Activated CD4-positive, alpha-beta T cell treated with anti-CD3 and anti-CD28 coated beads for 1 hour (primary cell): Measurements from ENCODE around the gene KCNB1.

Source experiments
- DNase-seq: peaks from one replicate; pipeline ENCODE4 v3.0.0-alpha.2; 2020

The KCNB1 gene

DNA sequence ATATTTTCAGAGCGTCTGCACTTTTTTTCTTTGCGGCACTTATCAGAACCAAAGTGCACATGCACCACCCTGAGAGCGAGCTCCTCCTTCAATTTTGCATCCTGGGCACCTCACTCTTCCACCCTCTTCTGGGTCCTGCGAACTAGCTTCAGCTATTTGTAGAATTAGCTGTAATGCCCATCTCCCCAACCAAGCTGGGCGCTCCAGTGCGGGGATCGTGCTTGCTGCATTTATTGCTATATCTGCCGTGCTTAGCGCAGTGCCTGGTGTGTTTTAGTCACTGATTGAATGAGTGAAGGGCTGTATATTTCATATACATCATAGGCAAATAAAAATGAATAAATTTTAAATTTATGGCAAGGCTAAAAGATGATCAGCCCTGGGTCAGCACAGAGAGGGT lies 75.8 kb downstream of the KCNB1 start:
- no peak for DNase-seq

DNA sequence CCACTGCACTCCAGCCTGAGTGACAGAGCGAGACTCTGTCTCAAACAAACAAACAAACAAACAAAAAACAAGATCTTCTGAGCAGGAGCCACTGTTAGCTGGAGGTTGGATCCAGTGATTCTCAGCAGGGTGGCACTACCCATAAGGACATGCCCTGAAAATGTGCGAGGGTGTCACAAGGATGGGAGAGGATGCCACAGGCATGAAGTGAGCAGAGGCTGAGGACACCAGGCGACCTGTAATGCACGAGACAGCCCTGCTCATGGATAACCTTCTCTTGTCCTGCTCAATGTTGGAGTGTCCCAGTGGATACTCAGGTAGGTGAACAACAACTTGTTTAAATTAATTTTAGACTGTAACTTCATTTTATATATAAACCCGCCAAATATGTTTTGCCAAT lies 76.8 kb downstream of the KCNB1 start:
- no peak for DNase-seq

DNA sequence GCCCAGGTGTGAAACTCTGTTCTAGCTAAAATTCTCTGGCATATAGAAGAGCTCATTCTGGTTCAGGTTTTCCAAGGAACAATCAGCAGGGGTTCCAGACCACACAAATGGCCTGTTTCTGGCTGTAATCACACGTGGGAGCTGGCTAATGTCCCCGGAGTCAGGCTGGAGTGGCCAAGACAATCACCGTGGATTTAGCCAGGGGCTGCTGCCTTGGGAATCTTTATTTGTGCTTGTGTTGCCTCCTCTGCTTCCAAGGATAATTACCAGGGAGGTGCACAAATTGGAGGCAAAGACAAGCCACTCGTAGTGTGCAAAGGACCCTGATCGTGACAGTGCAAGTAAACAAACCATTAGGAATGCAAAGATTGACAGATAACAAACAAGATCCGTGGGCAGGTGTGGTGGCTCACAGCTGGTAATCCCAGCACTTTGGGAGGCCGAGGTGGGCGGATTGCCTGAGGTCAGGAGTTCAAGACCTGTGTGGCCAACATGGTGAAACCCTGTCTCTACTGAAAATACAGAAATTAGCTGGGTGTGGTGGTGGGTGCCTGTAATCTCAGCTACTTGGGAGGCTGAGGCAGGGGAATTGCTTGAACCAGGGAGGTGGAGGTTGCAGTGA lies 77.3 kb downstream of the KCNB1 start:
- no peak for DNase-seq

DNA sequence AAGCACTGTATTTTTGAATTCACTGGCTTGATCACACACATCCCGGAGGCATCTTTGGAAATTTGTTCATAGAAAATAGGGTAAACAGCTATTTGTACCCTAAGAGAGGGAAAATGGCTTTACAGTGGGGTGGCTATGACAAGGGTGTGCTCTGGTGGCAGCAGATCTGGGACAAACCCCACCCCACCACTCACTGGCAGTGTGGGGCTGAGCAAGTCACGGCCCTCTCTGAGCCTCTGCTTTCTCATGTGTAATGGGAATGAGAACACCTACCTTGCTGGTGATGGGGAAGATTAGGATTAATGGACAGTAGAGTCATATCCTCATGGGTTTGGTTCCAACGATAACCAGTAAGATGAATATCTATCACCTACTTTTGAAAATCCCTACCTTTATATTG lies 78.0 kb downstream of the KCNB1 start:
- DNase-seq, result no peak

DNA sequence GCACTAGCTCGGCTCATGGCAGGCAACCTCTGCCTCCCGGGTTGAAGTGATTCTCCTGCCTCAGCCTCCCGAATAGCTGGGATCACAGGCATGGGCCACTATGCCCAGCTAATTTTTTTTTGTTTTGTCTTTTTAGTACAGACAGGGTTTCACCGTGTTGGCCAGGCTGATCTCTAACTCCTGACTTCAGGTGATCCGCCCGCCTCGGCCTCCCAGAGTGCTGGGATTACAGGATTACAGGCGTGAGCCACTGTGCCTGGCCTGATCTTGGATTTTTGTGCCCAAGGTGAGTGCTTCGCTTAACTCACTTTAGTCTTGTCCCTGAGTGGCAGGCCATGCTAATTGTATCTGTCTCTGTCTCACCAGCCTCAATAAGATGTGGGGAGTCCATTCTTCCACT lies 78.6 kb downstream of the KCNB1 start:
- DNase-seq, result no peak

DNA sequence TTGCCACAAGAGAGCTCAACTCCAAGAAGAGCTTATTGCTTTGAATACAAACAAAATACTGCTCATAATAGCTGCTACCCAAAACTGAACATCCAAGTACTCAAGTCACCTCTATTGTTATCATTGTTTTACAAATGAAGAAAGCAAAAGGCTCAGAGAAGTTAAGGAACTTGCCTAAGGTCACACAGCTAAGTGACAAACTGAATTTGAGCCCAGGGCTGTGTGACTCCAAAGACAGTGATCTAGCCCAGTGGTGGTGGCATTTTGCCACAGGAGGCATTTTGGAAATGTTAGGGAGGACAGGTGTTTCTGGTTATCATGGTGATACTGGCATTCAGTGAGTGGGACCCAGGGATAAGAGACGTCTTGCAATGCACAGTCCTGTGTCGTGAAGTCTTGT lies 79.5 kb downstream of the KCNB1 start:
- DNase-seq, result no peak

DNA sequence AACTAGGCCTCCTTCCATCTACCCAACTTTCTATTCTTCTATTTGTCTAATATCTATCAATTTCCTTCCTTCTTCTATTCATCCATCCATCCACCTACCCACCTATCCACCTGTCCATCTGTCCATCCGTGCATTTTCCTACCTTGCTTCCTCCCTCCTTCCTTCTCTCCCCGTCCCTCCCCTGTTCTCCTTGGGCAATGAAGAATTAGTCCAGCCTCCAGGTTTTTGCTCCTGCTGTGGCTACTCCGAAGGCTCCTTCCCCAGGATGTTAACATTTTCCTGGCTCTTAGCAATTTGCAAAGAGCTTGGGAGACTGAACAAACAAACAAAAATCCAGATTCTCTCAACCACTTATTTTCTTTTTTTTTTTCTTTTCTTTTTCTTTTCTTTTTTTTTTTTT lies 81.6 kb downstream of the KCNB1 start:
- no peak for DNase-seq

DNA sequence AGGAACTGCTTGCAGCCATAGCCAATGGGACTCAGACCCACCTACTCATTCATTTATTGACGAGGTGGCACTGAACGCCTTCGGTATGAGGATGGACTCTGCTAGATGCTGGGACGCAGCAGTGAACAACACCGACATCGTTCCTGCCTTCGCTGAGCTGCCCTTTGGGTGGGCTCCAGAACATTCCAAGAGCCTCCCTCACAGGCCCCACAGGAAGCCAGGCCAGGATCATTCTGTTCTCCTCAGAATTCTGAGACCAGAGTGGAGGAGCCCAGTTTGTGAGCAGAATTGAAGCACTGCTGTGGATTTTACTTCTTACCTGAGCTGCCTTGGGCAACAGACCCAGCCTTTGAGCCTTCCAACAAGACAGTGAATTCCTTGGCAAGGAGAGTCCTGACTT lies 82.1 kb downstream of the KCNB1 start:
- no peak for DNase-seq

DNA sequence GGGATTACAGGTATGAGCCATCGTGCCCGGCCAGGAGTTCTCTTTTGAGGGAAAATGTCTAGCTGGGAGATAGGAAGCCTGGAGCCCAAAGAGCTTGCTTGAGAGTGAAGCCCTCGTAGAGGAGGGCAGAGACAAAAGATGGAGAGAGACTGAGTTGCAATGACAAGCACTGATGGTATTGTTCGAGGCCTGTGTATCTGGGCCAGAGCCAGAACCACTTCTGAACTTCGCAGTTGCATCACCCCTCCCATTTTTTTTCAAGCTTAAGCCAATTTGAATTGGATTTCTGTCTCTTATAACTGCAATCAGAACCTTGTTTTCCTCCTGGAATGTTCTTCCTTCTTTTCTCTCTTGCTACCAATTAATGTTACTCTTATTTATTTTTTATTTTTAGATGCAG lies 83.1 kb downstream of the KCNB1 start:
- DNase-seq, result no peak

DNA sequence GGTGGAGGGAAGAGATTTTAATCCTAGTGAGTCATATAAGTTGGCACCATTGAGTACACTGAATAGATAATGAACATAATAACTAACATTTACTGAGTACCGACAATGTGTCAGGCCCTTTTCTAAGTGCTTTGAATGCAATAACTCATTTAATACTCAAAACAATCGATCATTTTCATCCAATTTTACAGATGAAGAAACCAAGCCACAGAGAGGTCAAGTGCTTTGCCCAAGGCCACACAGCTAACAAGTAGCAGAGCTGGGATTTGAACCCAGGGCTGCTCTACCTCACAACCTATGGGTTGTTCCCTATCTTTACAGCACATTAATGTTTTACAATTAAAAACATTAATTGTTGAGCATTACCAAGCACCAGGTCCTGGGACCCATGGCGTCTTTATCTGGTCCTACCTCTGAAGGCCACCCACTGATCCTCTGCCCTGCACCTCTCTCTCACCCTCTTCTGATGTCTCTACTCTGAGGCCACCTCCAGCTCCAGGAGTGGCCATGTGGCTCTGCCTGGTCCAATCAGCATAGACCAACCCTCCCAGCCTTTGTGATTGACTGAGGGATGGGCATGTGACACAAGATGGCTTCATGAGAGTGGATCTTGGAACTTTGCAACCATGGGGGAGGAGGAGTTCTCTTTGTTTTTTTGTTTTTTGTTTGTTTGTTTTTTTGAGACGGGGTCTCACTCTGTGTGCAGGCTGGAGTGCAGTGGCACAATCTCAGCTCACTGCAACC lies 83.9 kb downstream of the KCNB1 start:
- no peak for DNase-seq

DNA sequence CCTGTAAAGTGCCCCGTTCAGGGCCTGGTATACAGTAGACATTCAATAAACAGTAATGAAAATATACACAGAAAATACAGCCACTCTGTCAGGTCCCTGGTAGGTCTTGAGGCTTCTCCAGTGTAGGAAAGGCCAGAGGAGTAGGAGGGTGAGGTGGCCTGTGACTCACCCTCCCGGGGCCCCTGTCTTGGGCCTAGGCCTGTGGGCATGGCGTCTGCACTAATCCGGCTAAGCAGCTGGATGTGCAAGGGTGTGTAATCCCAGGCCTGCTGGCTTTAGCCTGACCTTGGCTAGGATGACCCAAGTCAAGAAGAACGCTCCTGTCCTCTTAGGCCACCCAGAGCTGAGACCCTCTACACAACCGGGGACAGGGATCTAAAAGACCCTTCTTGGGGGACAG lies 84.9 kb downstream of the KCNB1 start:
- DNase-seq, result no peak

DNA sequence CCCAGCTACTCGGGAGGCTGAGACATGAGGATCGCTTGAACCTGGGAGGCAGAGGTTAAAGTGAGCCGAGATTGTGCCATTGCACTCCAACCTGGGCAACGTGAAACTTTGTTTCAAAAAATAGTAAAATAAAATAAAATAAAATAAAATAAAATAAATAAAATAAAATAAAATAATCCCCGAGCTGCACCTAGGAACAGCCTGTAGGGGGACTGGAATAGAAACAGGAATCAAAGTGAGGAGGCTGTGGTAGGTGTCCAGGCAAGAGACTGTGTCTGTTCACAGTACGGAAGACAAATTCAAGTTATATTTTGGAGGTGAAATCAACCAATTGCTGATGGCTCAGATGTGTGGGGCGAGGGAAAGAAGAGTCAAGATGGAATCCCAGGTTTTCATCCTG lies 86.2 kb downstream of the KCNB1 start:
- DNase-seq, result no peak

DNA sequence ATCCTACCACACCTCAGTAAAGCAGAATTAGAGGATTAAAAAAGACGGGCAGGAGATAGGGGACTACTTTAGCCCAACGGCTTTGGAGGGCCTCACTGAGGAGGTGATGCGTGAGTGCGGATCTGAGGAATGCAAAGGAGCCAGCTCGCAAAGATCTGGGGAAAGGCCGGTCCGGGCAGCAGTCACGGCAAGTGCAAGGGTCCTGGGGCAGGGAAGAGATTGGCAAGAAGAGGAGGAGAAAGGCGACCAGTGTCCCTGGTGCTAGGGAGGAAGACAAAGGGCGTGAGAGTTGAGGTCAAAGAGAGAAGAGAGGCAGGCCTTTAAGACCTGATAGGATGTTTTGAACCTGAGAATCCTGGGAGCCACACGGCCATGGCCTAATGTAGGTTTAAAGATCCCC lies 86.8 kb downstream of the KCNB1 start:
- DNase-seq, result no peak

DNA sequence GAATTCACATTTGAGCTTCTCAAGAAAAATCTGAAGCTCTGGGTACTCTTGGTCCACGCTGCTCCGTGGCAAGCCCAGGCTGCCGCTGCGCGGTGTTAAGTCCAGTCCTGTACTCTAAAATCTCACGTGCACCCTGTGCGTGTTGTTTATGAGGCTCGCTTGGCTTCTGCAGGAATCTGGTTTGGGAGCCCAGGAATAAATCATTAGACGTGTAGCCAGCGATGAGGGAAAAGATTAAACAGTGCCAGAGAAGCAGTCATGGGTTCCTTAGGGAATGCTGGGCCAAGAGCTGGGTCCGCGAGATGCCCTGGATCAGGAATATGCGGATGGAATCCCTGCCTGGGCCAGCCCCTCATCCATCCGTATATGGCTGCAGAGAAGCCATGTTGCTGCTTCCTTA lies 87.3 kb downstream of the KCNB1 start:
- DNase-seq, result no peak

DNA sequence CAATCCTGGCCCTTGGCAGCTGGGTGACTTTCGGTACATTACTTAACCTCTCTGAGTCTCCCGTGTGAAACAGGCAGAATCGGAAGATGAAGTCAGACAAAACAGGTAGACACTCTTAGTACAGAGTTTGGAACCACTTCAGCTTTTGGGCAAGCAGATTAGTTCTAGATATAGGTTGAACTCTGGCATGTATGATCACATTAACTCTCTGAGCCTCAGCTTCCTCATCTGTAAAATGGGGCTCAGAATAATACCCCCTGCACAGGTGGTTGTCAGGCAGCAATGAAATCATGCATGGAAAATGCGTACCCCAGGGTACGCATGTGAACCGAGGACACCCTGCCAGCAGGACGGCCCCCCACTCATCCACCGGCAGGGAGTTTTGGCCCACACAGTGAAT lies 87.7 kb downstream of the KCNB1 start:
- no peak for DNase-seq

DNA sequence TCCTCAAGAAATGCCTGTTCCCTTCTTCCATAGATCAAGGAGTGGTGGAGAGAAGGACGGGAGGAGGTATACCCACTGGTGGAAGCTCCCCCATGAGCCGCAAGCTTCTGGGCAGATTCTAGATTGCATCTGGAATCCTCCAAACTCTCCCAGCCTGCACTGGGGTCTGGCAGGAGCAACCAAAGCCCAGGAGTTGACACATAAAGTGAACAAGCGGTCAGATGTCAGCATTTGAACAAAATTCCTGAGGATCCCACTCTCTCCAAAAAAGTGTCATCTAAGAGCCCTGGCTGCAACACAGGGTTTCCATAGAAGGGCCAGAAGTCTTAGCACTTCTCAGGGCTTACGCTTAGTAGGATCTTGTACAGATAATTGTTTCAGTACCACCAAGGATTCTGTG lies 88.2 kb downstream of the KCNB1 start:
- no peak for DNase-seq

DNA sequence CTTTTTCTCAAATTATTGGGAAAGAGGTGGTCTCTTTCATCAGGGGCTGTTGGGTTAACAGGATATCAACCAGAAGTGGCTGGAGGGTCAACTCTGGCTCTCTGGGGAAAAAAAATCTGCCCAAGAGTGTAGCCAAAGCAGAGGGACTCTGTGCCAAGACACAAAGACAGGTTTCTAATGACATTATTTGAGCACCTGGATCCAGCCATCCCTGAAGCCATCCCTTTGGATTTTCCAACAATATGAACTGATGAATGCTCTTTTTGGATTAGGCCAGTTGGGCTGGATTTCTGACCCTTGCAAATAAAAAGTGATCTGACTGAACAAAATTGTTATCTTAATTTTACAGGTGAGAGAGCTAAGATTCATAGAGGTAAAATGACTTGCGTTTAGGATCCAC lies 88.7 kb downstream of the KCNB1 start:
- no peak for DNase-seq

DNA sequence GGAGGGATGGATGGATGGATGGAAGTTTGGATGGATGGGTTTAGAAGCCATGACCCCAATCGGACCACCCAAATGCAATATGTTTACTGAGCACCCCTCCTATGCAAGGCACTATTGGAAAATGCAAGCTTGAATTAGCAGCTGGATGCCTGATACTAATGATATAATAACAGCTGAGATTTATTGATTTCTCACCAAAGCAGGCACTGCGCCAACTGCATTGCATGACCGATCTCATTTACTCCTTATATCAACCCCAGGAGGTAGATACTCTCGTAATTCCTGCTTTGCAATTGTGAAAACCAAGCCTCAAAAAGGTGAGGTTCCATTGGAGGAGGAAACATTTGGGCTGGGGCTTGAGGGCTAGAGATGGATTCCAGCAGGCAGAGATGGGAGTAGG lies 89.7 kb downstream of the KCNB1 start:
- DNase-seq, result no peak

DNA sequence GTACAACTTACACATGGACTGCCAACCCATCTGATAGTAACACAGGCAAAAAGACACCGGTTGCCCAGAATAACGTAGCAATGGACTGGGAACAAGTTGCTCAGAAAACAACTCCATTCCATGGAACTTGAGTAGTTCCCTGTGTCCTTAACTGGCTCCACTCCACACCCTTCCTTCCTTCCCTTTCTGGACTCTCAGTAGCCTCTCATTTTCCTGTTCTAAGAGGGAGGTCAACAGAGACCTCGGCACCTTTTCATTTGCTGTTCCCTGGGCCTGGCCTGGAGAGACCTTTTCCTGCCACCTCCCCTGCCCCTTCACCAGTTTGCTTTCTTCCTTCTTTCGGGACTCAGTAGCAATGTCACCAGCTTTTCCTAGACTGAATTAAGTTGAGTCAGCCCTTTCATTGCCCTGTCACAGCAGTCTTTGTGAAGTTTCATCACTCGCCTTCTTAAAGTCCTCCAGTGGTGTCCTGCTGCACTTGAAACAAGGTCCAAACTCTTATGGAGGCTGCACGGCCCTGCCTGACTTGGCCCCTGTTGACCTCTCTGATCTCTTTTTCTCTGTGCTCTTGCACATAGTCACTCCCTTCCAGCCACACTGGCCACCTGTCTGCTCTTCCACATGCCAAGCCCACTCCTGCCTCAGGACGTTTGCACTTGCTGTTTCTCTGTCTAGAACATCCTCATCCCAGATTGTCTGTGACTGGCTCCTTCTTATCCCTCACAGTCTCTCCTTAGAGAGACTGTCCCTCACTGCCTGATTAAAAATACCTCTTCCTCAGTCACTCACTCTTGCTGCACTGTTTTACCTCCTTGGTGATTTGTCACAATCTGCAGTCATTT lies 90.8 kb downstream of the KCNB1 start:
- no peak for DNase-seq

DNA sequence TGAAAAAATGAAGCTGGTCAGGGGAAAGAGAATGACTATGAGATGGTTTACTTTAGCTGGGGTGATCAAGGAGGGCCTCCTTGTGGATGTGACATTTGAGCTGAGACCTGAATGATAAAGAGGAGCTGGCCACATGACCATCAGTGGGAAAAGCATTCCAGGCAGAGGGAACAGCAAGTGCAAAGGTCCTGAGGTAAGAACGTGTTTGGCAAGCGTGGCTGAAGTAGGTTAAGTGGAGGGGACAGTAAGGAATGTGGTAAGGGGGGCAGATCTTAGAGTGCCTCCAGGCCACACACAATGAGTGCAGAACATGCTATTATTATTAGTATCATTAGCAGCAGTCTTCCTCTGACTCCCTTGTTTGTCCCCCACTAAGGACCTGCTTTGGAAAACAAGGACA lies 92.6 kb downstream of the KCNB1 start:
- DNase-seq, result no peak

DNA sequence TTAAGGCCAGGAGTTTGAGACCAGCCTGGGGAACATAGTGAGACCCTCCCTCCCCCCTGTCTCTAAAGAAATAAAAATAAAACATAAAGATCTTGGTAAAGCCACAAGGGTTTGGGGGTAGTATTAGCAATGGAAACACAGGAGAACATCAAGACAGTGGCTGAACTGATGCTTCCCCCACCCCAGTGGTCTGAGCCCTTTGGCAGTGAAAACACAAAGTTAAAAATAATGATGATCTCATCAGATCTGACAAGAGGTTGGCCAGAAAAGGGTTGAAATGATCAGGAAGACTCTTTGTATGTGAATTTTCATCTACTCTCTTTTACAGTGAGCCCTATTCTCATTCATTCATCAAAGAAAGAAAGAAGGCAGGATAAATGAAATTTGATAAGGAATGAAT lies 93.7 kb downstream of the KCNB1 start:
- no peak for DNase-seq

DNA sequence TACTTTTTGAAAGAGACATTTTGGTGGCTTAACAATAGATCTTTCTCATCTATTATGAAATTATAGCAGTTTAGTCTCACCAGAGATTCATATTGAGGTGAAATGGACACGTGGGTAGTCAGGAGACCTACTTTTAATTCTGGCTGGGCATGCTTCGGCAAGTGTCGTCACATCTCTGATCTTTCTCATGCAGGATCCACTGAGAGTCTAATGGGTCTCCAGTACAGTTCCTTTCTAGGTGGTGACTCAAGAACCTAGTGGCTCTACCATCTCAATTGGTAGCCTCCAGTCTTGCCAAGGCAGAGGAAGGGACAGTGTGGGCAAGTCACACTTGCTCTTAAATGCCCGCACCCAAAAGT lies 94.9 kb downstream of the KCNB1 start:
- no peak for DNase-seq

DNA sequence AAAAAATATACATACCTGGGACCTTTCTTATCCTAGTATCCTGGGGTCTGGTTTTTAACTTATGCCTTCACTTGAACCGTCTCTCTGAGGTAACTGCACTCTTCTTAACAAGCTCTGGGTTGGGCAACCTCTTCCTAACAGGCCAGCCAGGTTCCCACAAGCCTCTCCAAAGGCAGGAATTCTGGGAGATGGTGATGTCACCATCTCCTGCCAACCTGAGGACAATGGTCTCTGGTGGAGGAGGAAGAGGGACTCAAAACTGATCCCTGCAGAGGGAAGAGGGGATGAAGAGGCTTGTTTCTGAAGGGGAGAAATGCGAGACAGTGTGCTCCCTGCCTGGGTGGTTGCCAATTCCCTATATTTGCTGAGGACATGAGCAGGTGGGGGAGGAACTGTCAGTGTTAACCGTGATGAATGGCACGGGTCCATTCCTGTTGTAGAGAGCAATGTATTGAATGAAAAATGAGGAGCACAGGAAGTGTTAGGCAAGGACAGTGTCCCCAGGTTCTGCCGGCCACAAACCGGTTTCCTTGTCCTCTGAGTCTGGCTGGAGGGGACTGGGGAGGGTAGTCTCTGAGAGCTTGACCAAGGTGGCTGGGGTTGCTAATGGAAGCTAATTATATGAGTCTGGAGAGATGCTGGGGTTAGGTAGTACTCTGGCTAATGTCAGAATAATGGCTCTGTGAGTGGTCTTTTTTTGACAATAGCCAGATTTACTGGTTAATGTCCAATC lies 95.5 kb downstream of the KCNB1 start:
- DNase-seq, result no peak

DNA sequence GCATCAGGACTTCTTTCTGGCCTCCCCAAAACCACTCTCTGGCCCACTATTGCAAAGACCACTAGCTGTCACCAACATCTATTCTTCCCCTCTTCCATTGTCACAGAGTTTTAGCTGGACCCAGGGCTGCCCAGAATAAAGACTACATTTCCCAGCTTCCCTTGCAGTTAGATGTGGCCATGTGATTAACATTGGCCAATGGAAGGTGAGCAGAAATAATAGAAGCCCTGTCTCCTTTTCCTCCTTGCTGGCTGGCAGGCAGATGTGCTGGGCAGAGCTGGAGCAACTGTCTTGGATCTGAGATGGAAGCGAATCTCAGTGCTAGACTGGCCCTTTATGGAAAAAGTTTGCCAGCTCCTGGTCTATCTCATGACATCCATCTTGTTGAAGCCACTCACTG lies 97.0 kb downstream of the KCNB1 start:
- no peak for DNase-seq
